ENCODE data around the gene TEC.
"Not testable (repeated sequence)": the region's sequence is repeated elsewhere in the genome, so short reads cannot be mapped to it uniquely, and the experiment has no call there.

Gene TEC

GRCh38 chr4:48169636-48170035, 100.0 kb downstream of the TEC start:
- no peak for DNase-seq (ENCODE audit: low spot score)
- TF ChIP-seq CTCF (IDR thresholded peaks at IDR 0.05; ENCODE audit: extremely low read depth, insufficient read depth, missing control alignments), result no peak
- in situ Hi-C loops (cut with MboI; ENCODE audit: low pct_unique_long_range_greater_than_20kb, low sequenced_read_pairs, unreplicated experiment), result no loop called here

DNA sequence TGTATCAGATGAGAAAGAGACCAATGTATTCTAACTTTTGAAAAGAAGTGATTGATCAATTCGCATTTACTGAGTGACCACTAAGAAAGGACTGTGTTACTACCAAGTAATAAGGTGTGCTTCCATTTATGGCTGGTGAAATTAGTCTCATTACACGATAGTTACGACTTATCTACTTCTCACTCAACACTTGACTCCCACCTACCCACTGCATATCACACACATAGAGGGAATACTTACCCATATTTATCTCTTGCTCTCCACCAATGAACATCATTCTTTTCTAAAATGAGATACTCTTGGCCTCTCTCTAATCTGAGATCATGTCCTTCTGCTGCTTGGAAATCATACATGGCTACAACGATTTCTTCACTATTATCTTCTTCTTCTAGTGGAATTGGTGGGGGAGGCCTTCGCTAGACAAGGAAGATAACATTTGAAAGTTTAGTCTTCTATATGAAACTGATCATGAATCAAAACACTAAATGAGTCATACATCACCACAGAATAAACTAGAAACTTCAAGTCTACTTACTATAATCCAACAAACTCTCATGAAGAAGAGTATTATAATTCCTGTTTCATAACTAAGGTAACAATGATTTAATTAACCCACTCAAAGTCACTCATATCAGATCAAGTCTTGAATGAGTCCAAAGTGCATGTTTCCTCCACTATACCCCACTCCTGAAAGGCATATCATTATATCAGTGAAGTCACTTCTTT, 101.9 kb downstream of the TEC start:
- no peak for TF ChIP-seq CTCF (IDR thresholded peaks at IDR 0.05; ENCODE audit: extremely low read depth, insufficient read depth, missing control alignments)
- in situ Hi-C loops (cut with MboI; ENCODE audit: low pct_unique_long_range_greater_than_20kb, low sequenced_read_pairs, unreplicated experiment), result no loop called here

DNA sequence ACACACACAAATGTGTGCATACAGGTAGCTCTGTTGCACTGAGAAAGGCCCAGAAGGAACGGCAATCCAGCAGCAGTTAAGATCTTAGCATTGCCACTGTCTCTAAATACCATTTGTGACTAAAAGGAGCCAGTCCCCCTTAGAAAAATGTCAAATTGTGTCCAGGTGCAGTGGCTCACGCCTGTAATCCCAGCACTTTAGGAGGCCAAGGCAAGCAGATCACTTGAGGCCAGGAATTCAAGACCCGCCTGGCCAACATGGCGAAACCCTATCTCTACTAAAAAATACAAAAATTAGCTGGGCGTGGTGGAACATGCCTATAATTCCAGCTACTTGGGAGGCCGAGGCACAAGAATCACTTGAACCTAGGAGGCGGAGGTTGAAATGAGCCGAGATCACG, 105.1 kb downstream of the TEC start:
- in situ Hi-C loops (cut with MboI; ENCODE audit: low pct_unique_long_range_greater_than_20kb, low sequenced_read_pairs, unreplicated experiment), result not testable (repeated sequence)

More for the DNA sequence above, 101.9 kb downstream of the TEC start:
- DNase-seq (ENCODE audit: low spot score), result no peak

DNA sequence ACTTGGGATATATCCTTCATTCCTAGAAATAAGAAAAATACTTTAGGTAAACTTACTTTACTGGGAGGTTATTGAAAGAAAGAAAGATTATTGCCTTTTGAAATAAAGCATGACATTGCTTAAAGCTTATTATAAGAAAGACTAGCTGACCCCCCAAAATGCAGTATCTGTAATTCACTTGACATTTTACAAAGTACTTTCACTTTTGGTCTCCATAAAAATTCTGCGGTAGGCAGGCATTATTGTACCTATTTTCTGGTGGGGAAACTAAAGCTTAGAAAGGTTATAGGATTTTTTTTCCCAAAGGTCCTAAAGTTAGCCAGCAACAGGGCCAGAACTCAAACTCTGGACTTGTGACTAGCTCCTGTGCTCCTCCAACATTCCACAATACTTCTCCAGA, 105.9 kb downstream of the TEC start:
- DNase-seq (ENCODE audit: low spot score), result no peak
- in situ Hi-C loops (cut with MboI; ENCODE audit: low pct_unique_long_range_greater_than_20kb, low sequenced_read_pairs, unreplicated experiment), result no loop called here
- no peak for TF ChIP-seq CTCF (IDR thresholded peaks at IDR 0.05; ENCODE audit: extremely low read depth, insufficient read depth, missing control alignments)

More for the DNA sequence above, 105.1 kb downstream of the TEC start:
- DNase-seq (ENCODE audit: low spot score), result not testable (repeated sequence)

DNA sequence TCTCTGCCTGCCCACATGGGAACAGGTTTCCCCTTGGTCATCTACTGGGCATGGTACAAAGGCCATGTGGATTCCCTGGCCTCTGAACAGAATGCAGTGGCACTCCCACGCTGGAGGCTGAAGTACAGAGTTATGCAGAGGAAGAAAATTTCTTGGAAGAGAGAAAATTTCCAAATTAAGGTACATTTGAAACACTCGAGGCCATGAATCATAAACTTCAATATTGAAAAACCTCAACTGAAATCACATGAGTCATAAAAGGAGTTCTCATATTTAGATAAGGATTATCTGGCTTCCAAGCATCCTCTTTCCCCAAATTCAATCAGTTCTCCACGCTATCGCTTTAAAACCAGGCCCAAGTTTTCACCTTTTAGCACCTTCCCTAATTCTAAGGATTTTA, 107.5 kb downstream of the TEC start:
- no peak for DNase-seq (ENCODE audit: low spot score)
- in situ Hi-C loops (cut with MboI; ENCODE audit: low pct_unique_long_range_greater_than_20kb, low sequenced_read_pairs, unreplicated experiment), result no loop called here
- no peak for TF ChIP-seq CTCF (IDR thresholded peaks at IDR 0.05; ENCODE audit: extremely low read depth, insufficient read depth, missing control alignments)

- in situ Hi-C loops (cut with MboI; ENCODE audit: low pct_unique_long_range_greater_than_20kb, low sequenced_read_pairs, unreplicated experiment), result no loop called here
- DNase-seq (ENCODE audit: low spot score), result no peak
- TF ChIP-seq CTCF (IDR thresholded peaks at IDR 0.05; ENCODE audit: extremely low read depth, insufficient read depth, missing control alignments), result no peak
Measured at GRCh38 chr4:48157271-48157670, 112.4 kb downstream of the TEC start.

- no peak for DNase-seq (ENCODE audit: low spot score)
- in situ Hi-C loops (cut with MboI; ENCODE audit: low pct_unique_long_range_greater_than_20kb, low sequenced_read_pairs, unreplicated experiment), result no loop called here
- TF ChIP-seq CTCF (IDR thresholded peaks at IDR 0.05; ENCODE audit: extremely low read depth, insufficient read depth, missing control alignments), result no peak
Measured at GRCh38 chr4:48156423-48156822, 113.2 kb downstream of the TEC start.
